Keratinocyte (primary cell): ENCODE data around the gene OTOG.

Source experiments
- EZH2 ChIP-seq: IDR thresholded peaks from one replicate; pipeline ENCODE4 v1.6.1; 2012; ENCODE audit warnings: inconsistent platforms, mild to moderate bottlenecking, low read length, moderate library complexity
- TF ChIP-seq, protein P1 (sequence below), 3 experiments: IDR thresholded peaks in 1 of 3; conservative IDR thresholded peaks in 1 of 3; optimal IDR thresholded peaks in 1 of 3; 2 replicates in 2 of 3; 3 replicates in 1 of 3; pipeline versions ENCODE3 to v1.5.1; 2011; ENCODE audit warnings: low read length in 3 of 3, mild to moderate bottlenecking in 3 of 3, moderate library complexity in 2 of 3, control low read depth in 1 of 3, inconsistent platforms in 1 of 3; ENCODE audit not compliant: insufficient read depth in 2 of 3; ENCODE audit errors: extremely low read depth in 1 of 3

DNA sequence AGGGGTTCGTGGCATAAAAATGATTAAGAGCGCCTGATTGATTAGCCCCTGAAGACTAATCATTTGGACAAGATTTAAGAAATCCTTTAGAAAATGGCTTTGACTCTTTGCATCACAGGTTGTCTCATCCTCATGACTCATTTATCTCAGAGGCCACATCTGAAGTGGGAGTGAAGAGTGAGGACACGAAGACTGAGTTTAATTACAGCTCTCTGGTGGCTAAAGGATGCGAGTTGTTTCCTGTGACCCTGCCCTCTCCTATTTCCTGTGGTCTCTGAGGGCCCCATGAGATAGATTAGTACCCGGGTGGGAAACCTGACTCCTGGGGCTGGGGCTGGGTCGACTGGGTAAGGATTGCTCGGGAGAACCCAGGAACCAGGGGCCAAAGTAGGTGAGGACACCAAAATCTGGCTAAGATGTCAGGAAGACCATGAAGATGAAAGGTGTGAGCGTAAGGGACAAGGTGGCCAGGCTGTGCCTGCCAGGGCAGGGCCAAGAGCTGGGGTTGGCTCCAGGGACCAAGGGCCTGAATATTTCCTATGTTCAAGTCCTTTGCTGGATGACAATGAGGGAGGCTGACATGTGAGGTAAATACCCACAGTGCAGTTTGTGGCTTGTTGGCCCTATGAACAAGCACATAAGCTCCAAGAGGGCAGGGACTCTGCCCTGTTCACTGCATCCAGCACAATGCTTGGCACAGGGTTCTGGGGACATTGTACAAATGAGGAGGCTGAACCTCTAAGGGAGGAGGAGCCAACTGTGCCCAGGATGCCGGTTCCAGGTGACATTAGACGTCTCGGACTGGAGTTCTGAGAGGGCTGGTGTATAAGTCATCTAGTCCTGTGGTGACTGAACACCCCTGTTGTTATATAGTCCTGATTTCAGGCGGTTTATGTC lies 3.6 kb downstream of the OTOG start:
- TF ChIP-seq, protein P1, sequence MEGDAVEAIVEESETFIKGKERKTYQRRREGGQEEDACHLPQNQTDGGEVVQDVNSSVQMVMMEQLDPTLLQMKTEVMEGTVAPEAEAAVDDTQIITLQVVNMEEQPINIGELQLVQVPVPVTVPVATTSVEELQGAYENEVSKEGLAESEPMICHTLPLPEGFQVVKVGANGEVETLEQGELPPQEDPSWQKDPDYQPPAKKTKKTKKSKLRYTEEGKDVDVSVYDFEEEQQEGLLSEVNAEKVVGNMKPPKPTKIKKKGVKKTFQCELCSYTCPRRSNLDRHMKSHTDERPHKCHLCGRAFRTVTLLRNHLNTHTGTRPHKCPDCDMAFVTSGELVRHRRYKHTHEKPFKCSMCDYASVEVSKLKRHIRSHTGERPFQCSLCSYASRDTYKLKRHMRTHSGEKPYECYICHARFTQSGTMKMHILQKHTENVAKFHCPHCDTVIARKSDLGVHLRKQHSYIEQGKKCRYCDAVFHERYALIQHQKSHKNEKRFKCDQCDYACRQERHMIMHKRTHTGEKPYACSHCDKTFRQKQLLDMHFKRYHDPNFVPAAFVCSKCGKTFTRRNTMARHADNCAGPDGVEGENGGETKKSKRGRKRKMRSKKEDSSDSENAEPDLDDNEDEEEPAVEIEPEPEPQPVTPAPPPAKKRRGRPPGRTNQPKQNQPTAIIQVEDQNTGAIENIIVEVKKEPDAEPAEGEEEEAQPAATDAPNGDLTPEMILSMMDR (optimal IDR thresholded peaks at IDR 0.05 in 1 of 3, IDR thresholded peaks at IDR 0.05 in 1 of 3, conservative IDR thresholded peaks at IDR 0.05 in 1 of 3; ENCODE audit: extremely low read depth in 1 of 3, insufficient read depth in 2 of 3, low read length in 3 of 3) = no peak
- no peak for TF ChIP-seq EZH2
